Fibroblast of the aortic adventitia (primary cell): ENCODE results near the gene RPS18. TPM values are rescaled to one million over a fixed set of nuclear protein-coding genes. Genes with fewer than 3 reads are reported as not detected.

Source experiments
- DNase-seq: peaks from one replicate; pipeline ENCODE4 v3.0.0-alpha.2; 2010; ENCODE audit warnings: low read depth
- H3K4me3 ChIP-seq: 2 replicates; pipeline ENCODE4 v1.5.1; 2011; ENCODE audit warnings: low read depth, mild to moderate bottlenecking, control low read depth, low read length, moderate library complexity
- total RNA-seq: library from RNA; depleted of rRNA; stranded (reverse); fragments of >200 nt; gene quantifications from 2 replicates; pipeline ENCODE4 v1.2.3, GENCODE V29; 2012; ENCODE audit warnings: low replicate concordance
- TF ChIP-seq, protein P1 (sequence below): IDR thresholded peaks from 2 replicates; pipeline ENCODE4 v1.5.1; 2011; ENCODE audit warnings: mild to moderate bottlenecking, low read length, control low read depth, inconsistent platforms; ENCODE audit not compliant: insufficient read depth

The RPS18 gene
- total RNA-seq, 1 donor, result 4,237 TPM

GRCh38 chr6:33297956-33298772 is 26.3 kb downstream of the RPS18 start:
- TF ChIP-seq, protein P1, sequence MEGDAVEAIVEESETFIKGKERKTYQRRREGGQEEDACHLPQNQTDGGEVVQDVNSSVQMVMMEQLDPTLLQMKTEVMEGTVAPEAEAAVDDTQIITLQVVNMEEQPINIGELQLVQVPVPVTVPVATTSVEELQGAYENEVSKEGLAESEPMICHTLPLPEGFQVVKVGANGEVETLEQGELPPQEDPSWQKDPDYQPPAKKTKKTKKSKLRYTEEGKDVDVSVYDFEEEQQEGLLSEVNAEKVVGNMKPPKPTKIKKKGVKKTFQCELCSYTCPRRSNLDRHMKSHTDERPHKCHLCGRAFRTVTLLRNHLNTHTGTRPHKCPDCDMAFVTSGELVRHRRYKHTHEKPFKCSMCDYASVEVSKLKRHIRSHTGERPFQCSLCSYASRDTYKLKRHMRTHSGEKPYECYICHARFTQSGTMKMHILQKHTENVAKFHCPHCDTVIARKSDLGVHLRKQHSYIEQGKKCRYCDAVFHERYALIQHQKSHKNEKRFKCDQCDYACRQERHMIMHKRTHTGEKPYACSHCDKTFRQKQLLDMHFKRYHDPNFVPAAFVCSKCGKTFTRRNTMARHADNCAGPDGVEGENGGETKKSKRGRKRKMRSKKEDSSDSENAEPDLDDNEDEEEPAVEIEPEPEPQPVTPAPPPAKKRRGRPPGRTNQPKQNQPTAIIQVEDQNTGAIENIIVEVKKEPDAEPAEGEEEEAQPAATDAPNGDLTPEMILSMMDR, result no peak
- DNase-seq, result peak; percentile 79
- peak overlapping the region; percentile 75 for H3K4me3 ChIP-seq

GRCh38 chr6:33298773-33299236 is 26.9 kb downstream of the RPS18 start, which contains the start of gene RGL2:
Gene RGL2, minus strand, starts transcription at chr6:33298942. Its CDS starts 332 bp downstream, at chr6:33298610.
- DNase-seq, result peak; percentile 45
- TF ChIP-seq, protein P1, result no peak
- H3K4me3 ChIP-seq, result peak within 1 kb of the TSS; percentile 75

DNA sequence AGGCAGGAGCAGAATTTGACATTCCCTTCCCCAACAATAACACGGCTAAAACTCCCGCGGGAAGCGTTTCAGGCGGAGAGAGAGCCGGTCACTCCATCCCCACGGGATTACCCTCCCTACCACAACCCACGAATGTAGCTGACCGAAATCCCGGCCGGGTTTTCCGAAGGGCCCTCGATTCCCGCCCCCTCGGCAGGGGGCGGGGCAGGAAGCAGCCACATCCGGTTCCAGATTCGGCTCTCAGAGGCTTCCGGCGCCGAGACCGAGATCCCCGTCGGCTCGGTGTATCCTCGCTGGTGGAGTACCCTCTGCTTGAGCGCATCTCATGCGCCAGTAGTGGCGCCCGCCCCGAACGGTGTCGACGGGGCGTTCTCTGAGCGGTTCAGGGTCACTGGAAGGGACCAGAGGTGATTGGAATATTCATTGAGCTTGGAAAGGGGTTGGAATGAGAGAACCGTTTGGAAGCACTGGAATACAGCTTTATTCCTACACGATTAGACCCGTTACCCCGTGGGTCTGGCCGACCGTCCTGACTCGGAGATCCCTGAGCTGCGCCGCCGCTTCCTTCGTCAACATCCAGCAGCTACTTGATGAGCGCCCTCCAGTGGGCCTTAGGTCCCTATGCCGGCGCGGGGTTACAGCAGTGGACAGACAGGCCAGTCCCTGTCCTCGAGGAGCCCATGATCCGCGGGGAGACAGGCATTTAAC is 27.5 kb downstream of the RPS18 start:
- TF ChIP-seq, protein P1, result peak; percentile 83
- DNase-seq, result peak; percentile 91
- H3K4me3 ChIP-seq, result peak overlapping the region; percentile 75

DNA sequence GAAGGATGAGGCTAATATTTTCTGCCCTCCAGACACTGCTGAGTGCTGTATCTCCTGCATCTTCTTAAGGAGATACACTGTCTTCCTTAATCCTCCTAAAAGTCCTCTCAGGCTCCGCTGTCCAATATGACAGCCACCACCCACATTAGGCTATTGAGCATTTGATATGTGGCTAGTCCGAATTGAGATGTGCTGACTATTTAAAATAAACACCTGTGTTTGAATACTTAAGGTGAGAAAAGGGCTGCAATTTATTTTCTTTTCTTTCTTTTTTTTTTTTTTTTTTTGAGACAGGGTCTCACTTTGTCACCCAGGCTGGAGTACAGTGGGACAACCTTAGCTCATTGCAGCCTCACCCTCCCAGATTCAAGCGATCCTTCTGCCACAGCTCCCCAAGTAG is 30.0 kb downstream of the RPS18 start:
- TF ChIP-seq, protein P1, result no peak
- H3K4me3 ChIP-seq, result no peak overlapping the region
- no peak for DNase-seq

- TF ChIP-seq, protein P1, result no peak
- no peak overlapping the region for H3K4me3 ChIP-seq
- no peak for DNase-seq
Measured at GRCh38 chr6:33304216-33304615, 32.3 kb downstream of the RPS18 start.

DNA sequence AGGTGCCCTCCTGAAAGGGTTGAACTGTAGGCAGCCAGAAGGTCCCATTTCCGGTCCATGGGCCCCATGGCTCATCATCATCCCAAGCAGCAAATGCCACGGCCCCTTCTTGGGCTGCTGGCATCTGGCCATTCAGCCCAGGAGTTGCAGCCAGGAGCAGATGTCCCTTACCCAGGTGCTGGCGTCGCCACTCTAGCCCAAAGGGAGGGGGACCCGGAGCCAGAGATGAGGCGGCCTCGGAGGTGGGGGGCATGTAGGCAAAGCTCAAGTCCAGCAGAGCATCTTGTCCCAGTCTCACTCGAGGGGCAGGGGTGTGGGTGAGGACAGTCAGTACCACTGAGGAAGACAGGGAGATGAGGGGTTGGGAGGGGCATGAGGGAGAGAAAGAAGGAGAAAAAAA is 33.2 kb downstream of the RPS18 start:
- H3K4me3 ChIP-seq, result no peak overlapping the region
- no peak for DNase-seq
- TF ChIP-seq, protein P1, result no peak
